Peyer's patch (tissue), 4 donors: ENCODE results near the gene OR8U1.
"Not testable (repeated sequence)": the region's sequence is repeated elsewhere in the genome, so short reads cannot be mapped to it uniquely, and the experiment has no call there.

Experiments
- CTCF ChIP-seq, 6 experiments: fragments of 450-650 bp in 4 of 6; fragments of 200-600 bp in 2 of 6; sonication (generic) in 1 of 6; IDR thresholded peaks; one replicate each; pipeline ENCODE4 v1.5.1; 2017 to 2019; ENCODE audit warnings: antibody characterized with exemption in 6 of 6, mild to moderate bottlenecking in 3 of 6, moderate library complexity in 1 of 6
- POLR2A ChIP-seq, 2 donors: fragments of 450-650 bp; IDR thresholded peaks; one replicate each; pipeline ENCODE4 v1.5.1; 2017; ENCODE audit warnings: antibody characterized with exemption in 2 of 2, mild to moderate bottlenecking in 2 of 2, moderate library complexity in 2 of 2

- not testable (repeated sequence) for TF ChIP-seq CTCF, POLR2A (IDR thresholded peaks at IDR 0.05)
These were observed 26.5 kb downstream of the OR8U1 start for GRCh38 chr11:56401858-56402461.
